ENCODE data around the gene COL27A1.
"Not testable (repeated sequence)": the region's sequence is repeated elsewhere in the genome, so short reads cannot be mapped to it uniquely, and the experiment has no call there.

COL27A1 gene

GRCh38 chr9:114329625-114330022 is 174.3 kb downstream of the COL27A1 start, which contains the start of gene ORM2:
Gene ORM2, plus strand, starts transcription at chr9:114329869. Its CDS starts 36 bp downstream, at chr9:114329905.
- not testable (repeated sequence) for DNase-seq

- no peak for DNase-seq
These were observed 175.3 kb downstream of the COL27A1 start for GRCh38 chr9:114330636-114331035.

- not testable (repeated sequence) for DNase-seq
These were observed 176.2 kb downstream of the COL27A1 start for GRCh38 chr9:114331229-114332195.

GRCh38 chr9:114332474-114333040 is 177.2 kb downstream of the COL27A1 start:
- not testable (repeated sequence) for DNase-seq

- not testable (repeated sequence) for DNase-seq
These were observed 178.4 kb downstream of the COL27A1 start for GRCh38 chr9:114333718-114334117.

GRCh38 chr9:114334490-114334889 is 179.2 kb downstream of the COL27A1 start:
- DNase-seq = no peak

- DNase-seq = no peak
These were observed 180.4 kb downstream of the COL27A1 start for GRCh38 chr9:114335745-114336144.

GRCh38 chr9:114336157-114336556 is 180.8 kb downstream of the COL27A1 start:
- no peak for DNase-seq

GRCh38 chr9:114336699-114337395 is 181.5 kb downstream of the COL27A1 start:
- no peak for DNase-seq

GRCh38 chr9:114338187-114338586 is 182.8 kb downstream of the COL27A1 start:
- no peak for DNase-seq

GRCh38 chr9:114339130-114339908 is 184.0 kb downstream of the COL27A1 start:
- peak; percentile 42 for DNase-seq

GRCh38 chr9:114341152-114341830 is 186.0 kb downstream of the COL27A1 start:
- DNase-seq = no peak

- no peak for DNase-seq
These were observed 186.7 kb downstream of the COL27A1 start for GRCh38 chr9:114341991-114342390.

- DNase-seq = no peak
These were observed 187.6 kb downstream of the COL27A1 start for GRCh38 chr9:114342755-114343440.

GRCh38 chr9:114343471-114344187 is 188.3 kb downstream of the COL27A1 start:
- no peak for DNase-seq

GRCh38 chr9:114344188-114344566 is 188.8 kb downstream of the COL27A1 start:
- no peak for DNase-seq

- DNase-seq = no peak
These were observed 189.4 kb downstream of the COL27A1 start for GRCh38 chr9:114344692-114345091.

- no peak for DNase-seq
These were observed 190.2 kb downstream of the COL27A1 start for GRCh38 chr9:114345493-114346065.

- no peak for DNase-seq
These were observed 190.8 kb downstream of the COL27A1 start for GRCh38 chr9:114346146-114346545.

- no peak for DNase-seq
These were observed 192.3 kb downstream of the COL27A1 start for GRCh38 chr9:114347675-114348074.
